Gastroesophageal sphincter (tissue), 3 donors: ENCODE measurements around the gene NAP1L4.

Experiments used
- EP300 ChIP-seq: sonication (generic); formaldehyde crosslinking; IDR thresholded peaks from one replicate; pipeline ENCODE4 v1.6.1; 2017; ENCODE audit warnings: antibody characterized with exemption, mild to moderate bottlenecking
- POLR2A ChIP-seq, 2 donors: fragments of 450-650 bp; IDR thresholded peaks; one replicate each; pipeline ENCODE4 v1.6.1; 2017; ENCODE audit warnings: antibody characterized with exemption in 2 of 2, mild to moderate bottlenecking in 2 of 2, moderate library complexity in 1 of 2
- POLR2AphosphoS5 ChIP-seq: sonication (generic); formaldehyde crosslinking; IDR thresholded peaks from one replicate; pipeline ENCODE4 v1.6.1; 2017; ENCODE audit warnings: antibody characterized with exemption
- TF ChIP-seq, protein P1 (sequence below), 4 experiments: fragments of 200-600 bp in 2 of 4; fragments of 450-650 bp in 2 of 4; sonication (generic) in 1 of 4; IDR thresholded peaks; one replicate each; pipeline ENCODE4 v1.5.1; 2017 to 2019; ENCODE audit warnings: antibody characterized with exemption in 4 of 4, mild to moderate bottlenecking in 2 of 4, moderate library complexity in 2 of 4

DNA sequence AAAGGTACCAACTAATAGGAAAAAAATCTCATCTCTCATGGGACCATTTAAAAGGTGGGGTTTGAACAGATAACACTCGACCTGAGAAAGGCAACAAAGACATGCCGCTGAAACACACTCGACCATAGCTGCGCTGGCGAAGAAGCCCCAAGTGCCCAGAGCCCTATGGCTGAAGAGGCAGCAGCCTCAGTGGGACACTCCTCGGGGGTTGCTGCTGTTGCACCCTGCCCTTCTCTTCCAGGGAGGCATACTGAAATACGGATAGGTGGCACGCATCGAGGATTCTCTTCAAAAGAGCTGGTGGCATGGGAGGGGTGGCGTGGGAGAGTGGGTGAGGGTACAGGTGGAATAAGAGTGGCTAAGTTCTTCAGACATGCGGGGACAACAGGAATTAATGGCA is 44.4 kb downstream of the NAP1L4 start:
- TF ChIP-seq, protein P1, sequence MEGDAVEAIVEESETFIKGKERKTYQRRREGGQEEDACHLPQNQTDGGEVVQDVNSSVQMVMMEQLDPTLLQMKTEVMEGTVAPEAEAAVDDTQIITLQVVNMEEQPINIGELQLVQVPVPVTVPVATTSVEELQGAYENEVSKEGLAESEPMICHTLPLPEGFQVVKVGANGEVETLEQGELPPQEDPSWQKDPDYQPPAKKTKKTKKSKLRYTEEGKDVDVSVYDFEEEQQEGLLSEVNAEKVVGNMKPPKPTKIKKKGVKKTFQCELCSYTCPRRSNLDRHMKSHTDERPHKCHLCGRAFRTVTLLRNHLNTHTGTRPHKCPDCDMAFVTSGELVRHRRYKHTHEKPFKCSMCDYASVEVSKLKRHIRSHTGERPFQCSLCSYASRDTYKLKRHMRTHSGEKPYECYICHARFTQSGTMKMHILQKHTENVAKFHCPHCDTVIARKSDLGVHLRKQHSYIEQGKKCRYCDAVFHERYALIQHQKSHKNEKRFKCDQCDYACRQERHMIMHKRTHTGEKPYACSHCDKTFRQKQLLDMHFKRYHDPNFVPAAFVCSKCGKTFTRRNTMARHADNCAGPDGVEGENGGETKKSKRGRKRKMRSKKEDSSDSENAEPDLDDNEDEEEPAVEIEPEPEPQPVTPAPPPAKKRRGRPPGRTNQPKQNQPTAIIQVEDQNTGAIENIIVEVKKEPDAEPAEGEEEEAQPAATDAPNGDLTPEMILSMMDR (IDR thresholded peaks at IDR 0.05), result no peak
- no peak for TF ChIP-seq POLR2AphosphoS5
- no peak for TF ChIP-seq POLR2A (IDR thresholded peaks at IDR 0.05)
- no peak for TF ChIP-seq EP300
